PFSK-1 (cell line): ENCODE measurements around the gene TFDP2.

Experiments used
- FOXP2 ChIP-seq: optimal IDR thresholded peaks from 2 replicates; pipeline ENCODE3; 2011; ENCODE audit warnings: borderline replicate concordance, control low read depth, inconsistent platforms; ENCODE audit not compliant: insufficient read depth; ENCODE audit errors: extremely low read length, extremely low read depth
- POLR2AphosphoS5 ChIP-seq: IDR thresholded peaks from 2 replicates; pipeline ENCODE4 v1.6.1; 2012; ENCODE audit warnings: low read depth, mild to moderate bottlenecking, control low read depth, low read length, moderate library complexity
- SIN3A ChIP-seq: IDR thresholded peaks from 2 replicates; pipeline ENCODE4 v1.6.1; 2012; ENCODE audit warnings: mild to moderate bottlenecking, low read length, moderate library complexity, borderline replicate concordance; ENCODE audit not compliant: insufficient read depth
- TAF1 ChIP-seq: IDR thresholded peaks from 2 replicates; pipeline ENCODE4 v1.6.1; 2012; ENCODE audit warnings: low read length, control low read depth, borderline replicate concordance; ENCODE audit not compliant: insufficient read depth
- TF ChIP-seq, protein P1 (sequence below), 2 experiments: IDR thresholded peaks; 2 replicates each; pipeline versions ENCODE4 v1.6.1 to v1.8.0; 2011 to 2012; ENCODE audit warnings: low read depth in 2 of 2, low read length in 2 of 2, control low read depth in 1 of 2, inconsistent platforms in 1 of 2, mild to moderate bottlenecking in 1 of 2, moderate library complexity in 1 of 2; ENCODE audit not compliant: insufficient read depth in 1 of 2

Gene TFDP2

DNA sequence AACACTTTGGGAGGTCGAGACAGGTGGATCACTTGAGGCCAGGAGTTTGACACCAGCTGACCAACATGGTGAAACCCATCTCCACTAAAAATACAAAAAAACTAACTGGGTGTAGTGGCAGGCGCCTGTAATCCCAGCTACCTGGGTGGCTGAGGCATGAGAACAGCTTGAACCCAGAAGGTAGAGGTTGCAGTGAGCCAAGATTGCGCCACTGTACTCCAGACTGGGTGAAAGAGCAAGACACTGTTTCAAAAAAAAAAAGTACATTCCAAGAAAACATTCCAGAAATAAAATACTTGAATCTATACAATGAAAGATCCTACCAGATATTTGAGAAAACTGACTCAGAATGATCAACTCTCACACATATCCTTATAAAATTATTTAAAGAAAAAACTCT lies 30.4 kb downstream of the TFDP2 start:
- TF ChIP-seq, protein P1, sequence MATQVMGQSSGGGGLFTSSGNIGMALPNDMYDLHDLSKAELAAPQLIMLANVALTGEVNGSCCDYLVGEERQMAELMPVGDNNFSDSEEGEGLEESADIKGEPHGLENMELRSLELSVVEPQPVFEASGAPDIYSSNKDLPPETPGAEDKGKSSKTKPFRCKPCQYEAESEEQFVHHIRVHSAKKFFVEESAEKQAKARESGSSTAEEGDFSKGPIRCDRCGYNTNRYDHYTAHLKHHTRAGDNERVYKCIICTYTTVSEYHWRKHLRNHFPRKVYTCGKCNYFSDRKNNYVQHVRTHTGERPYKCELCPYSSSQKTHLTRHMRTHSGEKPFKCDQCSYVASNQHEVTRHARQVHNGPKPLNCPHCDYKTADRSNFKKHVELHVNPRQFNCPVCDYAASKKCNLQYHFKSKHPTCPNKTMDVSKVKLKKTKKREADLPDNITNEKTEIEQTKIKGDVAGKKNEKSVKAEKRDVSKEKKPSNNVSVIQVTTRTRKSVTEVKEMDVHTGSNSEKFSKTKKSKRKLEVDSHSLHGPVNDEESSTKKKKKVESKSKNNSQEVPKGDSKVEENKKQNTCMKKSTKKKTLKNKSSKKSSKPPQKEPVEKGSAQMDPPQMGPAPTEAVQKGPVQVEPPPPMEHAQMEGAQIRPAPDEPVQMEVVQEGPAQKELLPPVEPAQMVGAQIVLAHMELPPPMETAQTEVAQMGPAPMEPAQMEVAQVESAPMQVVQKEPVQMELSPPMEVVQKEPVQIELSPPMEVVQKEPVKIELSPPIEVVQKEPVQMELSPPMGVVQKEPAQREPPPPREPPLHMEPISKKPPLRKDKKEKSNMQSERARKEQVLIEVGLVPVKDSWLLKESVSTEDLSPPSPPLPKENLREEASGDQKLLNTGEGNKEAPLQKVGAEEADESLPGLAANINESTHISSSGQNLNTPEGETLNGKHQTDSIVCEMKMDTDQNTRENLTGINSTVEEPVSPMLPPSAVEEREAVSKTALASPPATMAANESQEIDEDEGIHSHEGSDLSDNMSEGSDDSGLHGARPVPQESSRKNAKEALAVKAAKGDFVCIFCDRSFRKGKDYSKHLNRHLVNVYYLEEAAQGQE (IDR thresholded peaks at IDR 0.05; ENCODE audit: insufficient read depth in 1 of 2, low read depth in 2 of 2, low read length in 2 of 2), result no peak
- TF ChIP-seq POLR2AphosphoS5 (no peak), SIN3A (no peak), FOXP2 (no peak), TAF1 (no peak)

DNA sequence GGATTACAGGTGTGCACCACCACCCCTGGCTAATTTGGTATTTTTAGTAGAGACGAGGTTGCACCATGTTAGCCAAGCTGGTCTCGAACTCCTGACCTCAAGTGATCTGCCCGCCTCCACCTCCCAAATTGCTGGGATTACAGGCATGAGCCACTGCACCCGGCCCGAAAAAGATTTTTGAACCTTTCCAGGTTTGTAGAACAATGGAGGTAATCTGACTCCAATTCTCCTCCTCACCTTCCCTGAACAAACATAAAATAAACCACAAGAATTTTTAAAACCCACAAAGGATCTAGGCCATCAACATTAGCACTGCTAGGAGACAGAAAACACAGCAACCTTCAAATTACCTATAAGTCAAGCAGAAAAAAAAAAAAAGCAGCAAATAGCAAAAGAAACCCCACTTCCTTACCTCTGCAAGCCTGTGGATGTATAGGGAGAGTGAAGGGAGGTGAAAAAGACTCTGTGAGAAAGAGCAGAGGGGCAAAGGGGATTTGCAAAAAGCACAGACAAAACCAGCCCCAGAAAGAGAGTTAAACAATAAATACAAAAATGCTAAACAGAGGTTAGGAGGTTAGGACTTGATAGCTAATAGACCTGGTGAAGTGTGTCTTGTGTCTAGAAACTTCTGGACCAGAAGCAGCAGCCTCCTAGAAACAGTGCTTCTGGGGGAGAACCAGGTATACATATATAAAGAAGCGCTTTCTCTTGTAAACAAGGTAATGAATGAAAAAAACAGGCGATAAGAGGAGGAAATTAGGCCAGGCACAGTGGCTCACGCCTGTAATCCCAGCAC lies 32.1 kb downstream of the TFDP2 start:
- TF ChIP-seq, protein P1 (IDR thresholded peaks at IDR 0.05; ENCODE audit: insufficient read depth in 1 of 2, low read depth in 2 of 2, low read length in 2 of 2), result no peak
- TF ChIP-seq FOXP2 (no peak), SIN3A (no peak), TAF1 (no peak), POLR2AphosphoS5 (no peak)

- TF ChIP-seq SIN3A (no peak), FOXP2 (no peak), TAF1 (no peak)
- TF ChIP-seq, protein P1 (IDR thresholded peaks at IDR 0.05; ENCODE audit: insufficient read depth in 1 of 2, low read depth in 2 of 2, low read length in 2 of 2), result no peak
These were observed 33.3 kb downstream of the TFDP2 start for GRCh38 chr3:142115867-142116668.

- TF ChIP-seq, protein P1 (IDR thresholded peaks at IDR 0.05; ENCODE audit: insufficient read depth in 1 of 2, low read depth in 2 of 2, low read length in 2 of 2), result no peak
- TF ChIP-seq TAF1, result no peak
- TF ChIP-seq POLR2AphosphoS5, result no peak
- TF ChIP-seq FOXP2, result no peak
- no peak for TF ChIP-seq SIN3A
These were observed 36.7 kb downstream of the TFDP2 start for GRCh38 chr3:142112601-142113000.
